Neural cell (in vitro differentiated cells): ENCODE results near the gene TAGLN2. TPM values are rescaled to one million over a fixed set of nuclear protein-coding genes. Genes with fewer than 3 reads are reported as not detected.

Experiments
- H2AFZ ChIP-seq: fragments of 200-600, 300-800 bp; sonication (generic), shearing (Covaris generic); 2 replicates; pipeline ENCODE4 v1.6.0; 2014; ENCODE audit warnings: low read depth, mild to moderate bottlenecking, antibody characterized with exemption, low read length, moderate library complexity
- H3F3A ChIP-seq: fragments of 200-600 bp; shearing (Covaris generic); 2 replicates; pipeline ENCODE4 v1.6.1; 2016; ENCODE audit warnings: mild to moderate bottlenecking, moderate library complexity, mixed read lengths, antibody characterized with exemption, low read length; ENCODE audit not compliant: insufficient read depth, poor library complexity, severe bottlenecking
- H3K27ac ChIP-seq: fragments of 200-600, 300-800 bp; sonication (generic), shearing (Covaris generic); 2 replicates; pipeline ENCODE4 v1.5.1; 2014; ENCODE audit warnings: mild to moderate bottlenecking, low read length, moderate library complexity
- H3K27me3 ChIP-seq: fragments of 300-800, 200-600 bp; sonication (generic), shearing (Covaris generic); 2 replicates; pipeline ENCODE4 v1.6.0; 2014; ENCODE audit warnings: mild to moderate bottlenecking, low read depth, low read length, moderate library complexity; ENCODE audit not compliant: insufficient read depth
- H3K36me3 ChIP-seq: fragments of 300-800, 200-600 bp; sonication (generic), shearing (Covaris generic); 2 replicates; pipeline ENCODE4 v1.5.1; 2014; ENCODE audit warnings: mild to moderate bottlenecking, antibody characterized with exemption, low read length, moderate library complexity; ENCODE audit not compliant: insufficient read depth
- H3K4me2 ChIP-seq: fragments of 300-800, 200-600 bp; sonication (generic), shearing (Covaris generic); 2 replicates; pipeline ENCODE4 v1.6.0; 2014; ENCODE audit warnings: mild to moderate bottlenecking, low read length
- H3K4me3 ChIP-seq: fragments of 300-800, 200-600 bp; sonication (generic), shearing (Covaris generic); 2 replicates; pipeline ENCODE4 v1.5.1; 2014; ENCODE audit warnings: mild to moderate bottlenecking, low read length, moderate library complexity
- H3K79me2 ChIP-seq: fragments of 200-600 bp; shearing (Covaris generic); replicated peaks from 2 replicates; pipeline ENCODE4 v1.6.0; 2014; ENCODE audit warnings: mild to moderate bottlenecking, low read length, moderate library complexity; ENCODE audit not compliant: insufficient read depth
- H3K9ac ChIP-seq: fragments of 300-800, 200-600 bp; sonication (generic), shearing (Covaris generic); 2 replicates; pipeline ENCODE4 v1.6.1; 2016; ENCODE audit warnings: mild to moderate bottlenecking, low read length, mixed read lengths
- H3K9me2 ChIP-seq: fragments of 200-600 bp; shearing (Covaris generic); 2 replicates; pipeline ENCODE4 v1.6.1; 2016; ENCODE audit warnings: mild to moderate bottlenecking, low read length, mixed read lengths; ENCODE audit not compliant: insufficient read depth
- H3K9me3 ChIP-seq: fragments of 200-600, 300-800 bp; sonication (generic), shearing (Covaris generic); 2 replicates; pipeline ENCODE4 v1.6.1; 2016; ENCODE audit warnings: mild to moderate bottlenecking, mixed run types, low read length, moderate library complexity, mixed read lengths
- H4K20me1 ChIP-seq: fragments of 200-600 bp; shearing (Covaris generic); 2 replicates; pipeline ENCODE4 v1.6.1; 2016; ENCODE audit warnings: mild to moderate bottlenecking, mixed run types; ENCODE audit not compliant: insufficient read depth
- CTCF ChIP-seq: fragments of 450-650 bp; IDR thresholded peaks from 2 replicates; pipeline ENCODE4 v1.5.1; 2014; ENCODE audit warnings: antibody characterized with exemption, mild to moderate bottlenecking, moderate library complexity; ENCODE audit not compliant: poor library complexity, severe bottlenecking
- EP300 ChIP-seq: fragments of 450-650 bp; conservative IDR thresholded peaks from 2 replicates; pipeline ENCODE4 v1.6.1; 2014; ENCODE audit warnings: antibody characterized with exemption, mild to moderate bottlenecking, moderate library complexity; ENCODE audit not compliant: poor library complexity, severe bottlenecking
- EZH2 ChIP-seq: fragments of 200-600, 300-800 bp; shearing (Covaris generic), sonication (generic); IDR thresholded peaks from 2 replicates; pipeline ENCODE4 v1.6.1; 2014; ENCODE audit warnings: antibody characterized with exemption, low read length, borderline replicate concordance, mild to moderate bottlenecking; ENCODE audit not compliant: insufficient read depth, poor library complexity, severe bottlenecking
- MXI1 ChIP-seq: fragments of 450-650 bp; conservative IDR thresholded peaks from 2 replicates; pipeline ENCODE4 v1.6.1; 2014; ENCODE audit warnings: antibody characterized with exemption, mild to moderate bottlenecking; ENCODE audit not compliant: poor library complexity, severe bottlenecking
- POLR2AphosphoS5 ChIP-seq: IDR thresholded peaks from 2 replicates; pipeline ENCODE4 v1.6.1; 2012
- RAD21 ChIP-seq: fragments of 450-650 bp; conservative IDR thresholded peaks from 2 replicates; pipeline ENCODE4 v1.6.1; 2014; ENCODE audit warnings: antibody characterized with exemption, mild to moderate bottlenecking, moderate library complexity
- REST ChIP-seq: IDR thresholded peaks from 2 replicates; pipeline ENCODE4 v1.6.1; 2012; ENCODE audit warnings: borderline replicate concordance
- SMC3 ChIP-seq: fragments of 450-650 bp; conservative IDR thresholded peaks from 2 replicates; pipeline ENCODE4 v1.6.1; 2014; ENCODE audit warnings: antibody characterized with exemption, mild to moderate bottlenecking, moderate library complexity; ENCODE audit not compliant: poor library complexity
- TAF1 ChIP-seq: IDR thresholded peaks from 2 replicates; pipeline ENCODE4 v1.6.1; 2012; ENCODE audit warnings: low read depth
- polyA plus RNA-seq: library from polyadenylated mRNA; depleted of rRNA; stranded (reverse); fragments of >200 nt; gene quantifications from 2 replicates; pipeline ENCODE4 v1.2.3, GENCODE V29; 2014

Gene TAGLN2
- polyA plus RNA-seq, 1 donor from 2014 or later: 0.52 TPM

GRCh38 chr1:159934136-159935039 lies 9.1 kb upstream of the TAGLN2 start:
- no peaks in the 10 kb centered on the region for H3K36me3 ChIP-seq
- H3K9me2 ChIP-seq: no peaks in the 10 kb centered on the region
- no peaks in the 10 kb centered on the region for H3K9me3 ChIP-seq
- H3K4me2 ChIP-seq: no peak overlapping the region
- H3K27me3 ChIP-seq: no peaks in the 10 kb centered on the region
- H2AFZ ChIP-seq: no peak overlapping the region
- H3F3A ChIP-seq: no peaks in the 10 kb centered on the region
- no peak overlapping the region for H3K9ac ChIP-seq
- TF ChIP-seq EP300: no peak
- no peak for TF ChIP-seq RAD21
- TF ChIP-seq CTCF: no peak
- no peak for TF ChIP-seq REST
- no peak for TF ChIP-seq MXI1
- no peak for TF ChIP-seq SMC3
- TF ChIP-seq EZH2: no peak
- no peak for TF ChIP-seq TAF1
- TF ChIP-seq POLR2AphosphoS5: no peak
- no peaks in the 10 kb centered on the region for H4K20me1 ChIP-seq
- H3K27ac ChIP-seq: no peak overlapping the region
- H3K79me2 ChIP-seq: no peaks in the 10 kb centered on the region
- no peak overlapping the region for H3K4me3 ChIP-seq

GRCh38 chr1:159933347-159933746 lies 8.0 kb upstream of the TAGLN2 start:
- Histone ChIP-seq H3F3A (no peaks in the 10 kb centered on the region), H3K27ac (no peak overlapping the region), H3K9ac (no peak overlapping the region), H3K4me3 (no peak overlapping the region), H4K20me1 (no peaks in the 10 kb centered on the region), H3K9me3 (no peaks in the 10 kb centered on the region), H3K9me2 (no peaks in the 10 kb centered on the region), H3K4me2 (no peak overlapping the region), H3K36me3 (no peaks in the 10 kb centered on the region), H2AFZ (no peak overlapping the region), H3K27me3 (no peaks in the 10 kb centered on the region), H3K79me2 (no peaks in the 10 kb centered on the region)
- TF ChIP-seq MXI1 (no peak), SMC3 (no peak), EP300 (no peak), CTCF (no peak), REST (no peak), EZH2 (no peak), TAF1 (no peak), RAD21 (no peak), POLR2AphosphoS5 (no peak)
